ENCODE measurements around the gene FTCDNL1.

FTCDNL1 gene

GRCh38 chr2:199778655-199779054, 72.3 kb downstream of the FTCDNL1 start:
- no peak for DNase-seq

GRCh38 chr2:199777916-199778315, 73.1 kb downstream of the FTCDNL1 start:
- no peak for DNase-seq

- DNase-seq, result no peak
These were observed 73.7 kb downstream of the FTCDNL1 start for GRCh38 chr2:199777315-199777714.

- DNase-seq, result no peak
These were observed 75.7 kb downstream of the FTCDNL1 start for GRCh38 chr2:199775267-199775666.

- DNase-seq, result no peak
These were observed 78.7 kb downstream of the FTCDNL1 start for GRCh38 chr2:199772035-199772976.

GRCh38 chr2:199770716-199771115, 80.3 kb downstream of the FTCDNL1 start:
- no peak for DNase-seq

- DNase-seq, result no peak
These were observed 85.3 kb downstream of the FTCDNL1 start for GRCh38 chr2:199765646-199766045.

- no peak for DNase-seq
These were observed 86.7 kb downstream of the FTCDNL1 start for GRCh38 chr2:199764273-199764800.

GRCh38 chr2:199762963-199763362, 88.0 kb downstream of the FTCDNL1 start:
- DNase-seq, result no peak

GRCh38 chr2:199760574-199760973, 90.4 kb downstream of the FTCDNL1 start:
- no peak for DNase-seq

GRCh38 chr2:199757233-199757870, 93.6 kb downstream of the FTCDNL1 start:
- no peak for DNase-seq

GRCh38 chr2:199756743-199757142, 94.2 kb downstream of the FTCDNL1 start:
- DNase-seq, result no peak

- no peak for DNase-seq
These were observed 94.8 kb downstream of the FTCDNL1 start for GRCh38 chr2:199756211-199756610.

- no peak for DNase-seq
These were observed 96.2 kb downstream of the FTCDNL1 start for GRCh38 chr2:199754766-199755165.

- DNase-seq, result no peak
These were observed 99.4 kb downstream of the FTCDNL1 start for GRCh38 chr2:199751492-199752120.

GRCh38 chr2:199749571-199749970, 101.4 kb downstream of the FTCDNL1 start:
- no peak for DNase-seq

GRCh38 chr2:199744724-199745123, 106.3 kb downstream of the FTCDNL1 start:
- DNase-seq, result no peak

- no peak for DNase-seq
These were observed 106.7 kb downstream of the FTCDNL1 start for GRCh38 chr2:199744260-199744659.

- DNase-seq, result no peak
These were observed 107.4 kb downstream of the FTCDNL1 start for GRCh38 chr2:199743415-199744120.

GRCh38 chr2:199742884-199743283, 108.1 kb downstream of the FTCDNL1 start:
- DNase-seq, result no peak

GRCh38 chr2:199740111-199740428, 110.9 kb downstream of the FTCDNL1 start:
- no peak for DNase-seq

- DNase-seq, result no peak
These were observed 111.4 kb downstream of the FTCDNL1 start for GRCh38 chr2:199739413-199740110.

Measured in NCI-H1436 treated with DMSO at 0.1 percent for 48 hours (cell line).